GM15510 (cell line): Measurements from ENCODE around the gene KPTN.

Source experiments
- POLR2A ChIP-seq: IDR thresholded peaks from 3 replicates; pipeline ENCODE4 v1.6.1; 2011; ENCODE audit warnings: borderline replicate concordance; ENCODE audit not compliant: insufficient read length; ENCODE audit errors: extremely low read depth

Gene KPTN

GRCh38 chr19:47497821-47498520 lies 14.0 kb upstream of the KPTN start:
- no peak for TF ChIP-seq POLR2A

GRCh38 chr19:47497050-47497766 lies 13.2 kb upstream of the KPTN start:
- no peak for TF ChIP-seq POLR2A

- no peak for TF ChIP-seq POLR2A
Observed at GRCh38 chr19:47495478-47496372, 11.7 kb upstream of the KPTN start.

DNA sequence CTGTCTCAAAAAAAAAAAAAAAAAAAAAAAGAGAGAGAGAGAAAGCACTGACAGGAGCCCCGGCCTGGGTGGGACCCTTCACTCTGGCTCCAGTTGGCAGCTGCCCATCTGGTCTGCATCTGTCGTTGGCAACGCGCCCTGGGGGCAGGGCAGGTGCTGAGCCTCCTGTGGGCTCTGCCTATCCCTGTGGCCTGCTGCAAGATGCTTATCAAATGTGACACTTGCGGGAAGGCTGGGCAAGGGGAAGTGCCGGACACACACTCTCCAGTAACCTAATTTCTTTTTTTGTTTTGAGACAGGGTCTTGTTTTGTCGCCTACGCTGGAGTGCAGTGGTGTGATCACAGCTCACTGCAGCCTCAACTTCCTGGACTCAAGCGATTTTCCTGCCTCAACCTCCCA lies 10.7 kb upstream of the KPTN start:
- TF ChIP-seq POLR2A = no peak

- no peak for TF ChIP-seq POLR2A
Observed at GRCh38 chr19:47494211-47494547, 10.2 kb upstream of the KPTN start.

GRCh38 chr19:47493378-47494210 lies 9.6 kb upstream of the KPTN start:
- TF ChIP-seq POLR2A = no peak

- TF ChIP-seq POLR2A = no peak
Observed at GRCh38 chr19:47492571-47493377, 8.8 kb upstream of the KPTN start.

GRCh38 chr19:47492137-47492533 lies 8.1 kb upstream of the KPTN start:
- TF ChIP-seq POLR2A = no peak

DNA sequence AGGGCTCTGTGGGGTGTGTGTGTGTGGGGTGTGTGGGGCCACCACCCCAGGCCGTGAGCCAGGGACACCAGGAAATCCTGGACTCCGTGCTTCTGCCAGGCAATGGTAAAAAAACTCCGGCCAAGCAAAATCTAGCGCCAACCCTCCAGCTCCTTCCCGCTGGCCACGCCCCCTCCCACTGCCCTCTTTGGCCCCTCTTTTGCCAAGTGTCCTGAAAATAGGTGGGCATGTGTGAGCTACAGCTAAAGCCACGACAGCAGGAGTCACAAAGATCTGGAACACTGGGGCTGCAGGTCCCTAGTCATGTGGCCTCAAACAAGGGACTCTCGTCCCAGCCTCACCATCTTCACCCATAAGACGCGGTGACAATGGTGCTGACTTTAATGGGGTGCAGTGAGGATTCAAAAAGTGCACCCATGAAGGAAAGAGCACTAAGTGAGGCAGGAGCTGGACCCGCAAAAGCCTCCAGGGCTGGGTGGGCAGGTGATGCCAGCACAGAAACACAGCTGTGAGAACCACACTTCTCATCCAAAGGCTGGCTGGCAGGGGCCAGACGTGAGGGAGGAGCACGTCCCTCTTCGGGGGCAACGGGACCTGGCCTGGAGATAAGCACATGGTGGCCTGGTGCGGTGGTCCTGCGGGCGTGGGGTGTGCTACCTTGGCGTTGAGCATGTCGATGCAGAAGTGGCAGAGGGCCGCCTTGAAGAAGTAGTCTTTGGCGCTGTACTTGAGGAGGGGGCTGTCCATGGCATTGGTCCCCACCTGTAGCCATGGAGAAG lies 7.5 kb upstream of the KPTN start:
- TF ChIP-seq POLR2A = no peak

GRCh38 chr19:47490847-47491246 lies 6.8 kb upstream of the KPTN start:
- TF ChIP-seq POLR2A = no peak

GRCh38 chr19:47490031-47490430 lies 6.0 kb upstream of the KPTN start:
- no peak for TF ChIP-seq POLR2A

- TF ChIP-seq POLR2A = no peak
Observed at GRCh38 chr19:47489072-47489914, 5.3 kb upstream of the KPTN start.

- no peak for TF ChIP-seq POLR2A
Observed at GRCh38 chr19:47487551-47488515, 3.8 kb upstream of the KPTN start.
